Tibial artery (tissue), 4 donors: Measurements from ENCODE around the gene TLE1.

Experiments
- DNase-seq, 2 donors: peaks; one replicate each; pipeline ENCODE4 v3.0.0-alpha.2; 2019
- H3K27ac ChIP-seq, 2 donors: fragments of 200-600 bp; sonication (generic) in 1 of 2; 1 replicate in 1 of 2; 2 replicates in 1 of 2; pipeline ENCODE4 v1.5.1; 2018 to 2019; ENCODE audit warnings: mild to moderate bottlenecking in 1 of 2
- H3K27me3 ChIP-seq, 2 donors: fragments of 200-600 bp; sonication (generic) in 1 of 2; one replicate each; pipeline versions ENCODE4 v1.5.1 to v1.6.0; 2016 to 2019
- H3K36me3 ChIP-seq, 3 donors: fragments of 200-600 bp; sonication (generic) in 2 of 3; one replicate each; pipeline ENCODE4 v1.5.1; 2016 to 2019; ENCODE audit warnings: mild to moderate bottlenecking in 2 of 3
- H3K4me1 ChIP-seq, 4 donors: fragments of 200-600 bp; sonication (generic) in 2 of 4; 1 replicate in 3 of 4; 2 replicates in 1 of 4; pipeline ENCODE4 v1.5.1; 2016 to 2019
- H3K4me3 ChIP-seq, 2 donors: fragments of 200-600 bp; sonication (generic) in 1 of 2; 1 replicate in 1 of 2; 2 replicates in 1 of 2; pipeline ENCODE4 v1.5.1; 2018 to 2019; ENCODE audit warnings: mild to moderate bottlenecking in 2 of 2
- H3K9me3 ChIP-seq, 3 donors: fragments of 200-600 bp; sonication (generic) in 1 of 3; one replicate each; pipeline ENCODE4 v1.5.1; 2016 to 2019
- CTCF ChIP-seq, 2 experiments: fragments of 200-600 bp in 1 of 2; fragments of 450-650 bp in 1 of 2; IDR thresholded peaks; one replicate each; pipeline ENCODE4 v1.5.1; 2017 to 2019; ENCODE audit warnings: antibody characterized with exemption in 2 of 2, mild to moderate bottlenecking in 1 of 2, moderate library complexity in 1 of 2
- intact Hi-C: fragments of 100-400 bp; cut with DNase I; formaldehyde crosslinking; loops from one replicate; pipeline ENCODE4 v1.15.0; 2023; ENCODE audit warnings: low total_unique reads

The TLE1 gene

GRCh38 chr9:81664638-81665222, 24.6 kb downstream of the TLE1 start:
- intact Hi-C loops: no loop called here
- H3K4me1 ChIP-seq: peaks cover 0 to 29% (median 2%) of the 10 kb centered on the region in 4 donors
- H3K9me3 ChIP-seq: no peaks in the 10 kb centered on the region
- H3K36me3 ChIP-seq: peaks cover 0 to 8% (median 0%) of the 10 kb centered on the region in 3 donors
- no peak for DNase-seq
- H3K4me3 ChIP-seq: no peak overlapping the region
- no peak for TF ChIP-seq CTCF (IDR thresholded peaks at IDR 0.05)
- H3K27me3 ChIP-seq: no peaks in the 10 kb centered on the region
- H3K27ac ChIP-seq: no peak overlapping the region

GRCh38 chr9:81661339-81661738, 28.0 kb downstream of the TLE1 start:
- DNase-seq: no peak
- H3K9me3 ChIP-seq: no peaks in the 10 kb centered on the region
- no peak overlapping the region for H3K4me3 ChIP-seq
- no peaks in the 10 kb centered on the region for H3K27me3 ChIP-seq
- H3K4me1 ChIP-seq: peaks cover 0 to 18% (median 2%) of the 10 kb centered on the region in 4 donors
- no peak for TF ChIP-seq CTCF (IDR thresholded peaks at IDR 0.05)
- intact Hi-C loops: no loop called here
- no peak overlapping the region for H3K27ac ChIP-seq
- no peaks in the 10 kb centered on the region for H3K36me3 ChIP-seq

GRCh38 chr9:81656871-81657337, 32.4 kb downstream of the TLE1 start:
- Histone ChIP-seq H3K27me3 (no peaks in the 10 kb centered on the region), H3K4me1 (peaks cover 0 to 12% (median 2%) of the 10 kb centered on the region in 4 donors), H3K27ac (no peak overlapping the region), H3K9me3 (no peaks in the 10 kb centered on the region), H3K4me3 (no peak overlapping the region), H3K36me3 (no peaks in the 10 kb centered on the region)
- intact Hi-C loops: no loop called here
- TF ChIP-seq CTCF (IDR thresholded peaks at IDR 0.05): no peak
- no peak for DNase-seq

GRCh38 chr9:81656004-81656403, 33.3 kb downstream of the TLE1 start:
- intact Hi-C loops: no loop called here
- H3K27me3 ChIP-seq: no peaks in the 10 kb centered on the region
- no peak overlapping the region for H3K27ac ChIP-seq
- no peak for DNase-seq
- peaks cover 0 to 8% (median 7%) of the 10 kb centered on the region in 3 donors for H3K36me3 ChIP-seq
- TF ChIP-seq CTCF (IDR thresholded peaks at IDR 0.05): no peak
- H3K4me1 ChIP-seq: peaks cover 0 to 12% (median 2%) of the 10 kb centered on the region in 4 donors
- no peaks in the 10 kb centered on the region for H3K9me3 ChIP-seq
- H3K4me3 ChIP-seq: no peak overlapping the region

- peaks cover 0 to 22% (median 13%) of the 10 kb centered on the region in 3 donors for H3K36me3 ChIP-seq
- H3K9me3 ChIP-seq: no peaks in the 10 kb centered on the region
- no peak overlapping the region for H3K4me3 ChIP-seq
- H3K4me1 ChIP-seq: peaks cover 0 to 12% (median 2%) of the 10 kb centered on the region in 4 donors
- DNase-seq: no peak
- no peak for TF ChIP-seq CTCF (IDR thresholded peaks at IDR 0.05)
- no peaks in the 10 kb centered on the region for H3K27me3 ChIP-seq
- no peak overlapping the region for H3K27ac ChIP-seq
- intact Hi-C loops: no loop called here
Measured at GRCh38 chr9:81653240-81653639, 36.1 kb downstream of the TLE1 start.
